Loucy (cell line): ENCODE measurements around the gene RSU1.

ENCODE experiments used
- CTCF ChIP-seq: fragments of 200-600 bp; sonication (generic); conservative IDR thresholded peaks from 2 replicates; pipeline ENCODE4 v1.5.1; 2014; ENCODE audit warnings: mild to moderate bottlenecking, antibody characterized with exemption, low read length
- EZH2phosphoT487 ChIP-seq: fragments of 200-600 bp; IDR thresholded peaks from 2 replicates; pipeline ENCODE4 v1.6.1; 2018; ENCODE audit warnings: antibody characterized with exemption, mild to moderate bottlenecking, moderate library complexity, borderline replicate concordance

GRCh38 chr10:16675334-16675733 is 141.9 kb downstream of the RSU1 start:
- TF ChIP-seq CTCF: no peak
- no peak for TF ChIP-seq EZH2phosphoT487
